Esophagus squamous epithelium (tissue), 4 donors: ENCODE results near the gene ZSCAN10.

Experiments used
- CTCF ChIP-seq, 6 experiments: fragments of 450-650 bp in 4 of 6; fragments of 200-600 bp in 2 of 6; sonication (generic) in 2 of 6; IDR thresholded peaks; one replicate each; pipeline ENCODE4 v1.5.1; 2016 to 2019; ENCODE audit warnings: antibody characterized with exemption in 6 of 6, mild to moderate bottlenecking in 4 of 6, moderate library complexity in 4 of 6
- POLR2A ChIP-seq, 4 donors: fragments of 450-650 bp; IDR thresholded peaks; one replicate each; pipeline ENCODE4 v1.6.1; 2017; ENCODE audit warnings: antibody characterized with exemption in 4 of 4, mild to moderate bottlenecking in 4 of 4, moderate library complexity in 3 of 4

- TF ChIP-seq CTCF (IDR thresholded peaks at IDR 0.05), result no peak
- no peak for TF ChIP-seq POLR2A (IDR thresholded peaks at IDR 0.05)
These were observed 24.1 kb downstream of the ZSCAN10 start for GRCh38 chr16:3074860-3075522.
